Measurements from ENCODE around the gene SLC35D2. TPM values are rescaled to one million over a fixed set of nuclear protein-coding genes. Genes with fewer than 3 reads are reported as not detected.
A peak's percentile ranks its signal among the peaks of the same experiment; 100 is the strongest.

The SLC35D2 gene
- polyA plus RNA-seq, 1 donor from 2014 or later, result 0.07 TPM

DNA sequence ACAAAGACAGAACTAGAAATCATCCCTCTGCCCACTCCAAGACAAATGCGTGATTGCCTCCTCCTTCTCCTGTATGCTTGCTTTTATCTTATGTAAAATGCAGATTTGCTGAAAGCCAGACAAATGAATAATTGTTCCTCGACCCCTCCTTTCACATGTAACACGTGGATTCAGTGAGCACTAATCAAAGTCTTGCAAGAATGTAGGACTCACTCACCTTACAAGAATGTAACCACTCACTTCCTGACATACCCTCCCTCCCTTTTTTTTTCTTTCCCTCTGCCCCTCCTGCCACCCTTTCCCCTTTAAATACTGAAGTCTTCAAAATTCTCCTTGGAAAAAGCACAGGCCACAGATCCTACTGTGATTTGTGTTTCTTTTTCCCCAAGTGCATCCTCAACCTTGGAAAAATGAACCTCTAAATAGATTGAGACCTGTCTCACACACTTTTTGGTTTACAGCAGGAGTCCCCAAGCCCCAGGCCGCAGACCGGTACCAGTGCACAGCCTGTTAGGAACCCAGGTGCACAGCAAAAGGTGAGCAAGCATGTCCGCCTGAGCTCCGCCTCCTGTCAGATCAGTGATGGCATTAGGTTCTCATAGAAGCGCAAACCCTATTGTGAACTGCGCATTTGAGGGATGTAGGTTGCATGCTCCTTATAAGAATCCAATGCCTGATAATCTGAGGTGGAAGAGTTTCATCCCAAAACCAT, 52.1 kb downstream of the SLC35D2 start:
- H3K9me2 ChIP-seq (ENCODE audit: insufficient read depth, low read length), result no peaks in the 10 kb centered on the region
- no peak overlapping the region for H2AFZ ChIP-seq (ENCODE audit: low read depth, low read length)

GRCh38 chr9:96327694-96328352, 55.7 kb downstream of the SLC35D2 start:
- Histone ChIP-seq H3K27ac (ENCODE audit: low read length) (no peak overlapping the region), H2AFZ (ENCODE audit: low read depth, low read length) (no peak overlapping the region)
- TF ChIP-seq EZH2 (IDR thresholded peaks at IDR 0.05; ENCODE audit: borderline replicate concordance, insufficient read depth, low read length, poor library complexity, severe bottlenecking) (no peak), TAF1 (IDR thresholded peaks at IDR 0.05; ENCODE audit: low read depth) (no peak), RAD21 (conservative IDR thresholded peaks at IDR 0.05) (peak; percentile 75), SMC3 (conservative IDR thresholded peaks at IDR 0.05; ENCODE audit: poor library complexity) (peak; percentile 82), POLR2AphosphoS5 (IDR thresholded peaks at IDR 0.05) (no peak), EP300 (conservative IDR thresholded peaks at IDR 0.05; ENCODE audit: poor library complexity, severe bottlenecking) (no peak), CTCF (IDR thresholded peaks at IDR 0.05; ENCODE audit: poor library complexity, severe bottlenecking) (peak; percentile 79), MXI1 (conservative IDR thresholded peaks at IDR 0.05; ENCODE audit: poor library complexity, severe bottlenecking) (no peak)

More for the DNA sequence above, 52.1 kb downstream of the SLC35D2 start:
- Histone ChIP-seq H3K9me3 (ENCODE audit: low read length) (no peaks in the 10 kb centered on the region), H3K4me3 (ENCODE audit: low read length) (no peak overlapping the region), H3K27ac (ENCODE audit: low read length) (no peak overlapping the region), H3K36me3 (ENCODE audit: insufficient read depth, low read length) (no peaks in the 10 kb centered on the region), H3F3A (ENCODE audit: insufficient read depth, low read length, poor library complexity, severe bottlenecking) (no peaks in the 10 kb centered on the region), H3K79me2 (replicated peaks; ENCODE audit: insufficient read depth, low read length) (no peaks in the 10 kb centered on the region), H3K27me3 (ENCODE audit: insufficient read depth, low read depth, low read length) (no peaks in the 10 kb centered on the region), H4K20me1 (ENCODE audit: insufficient read depth) (no peaks in the 10 kb centered on the region), H3K4me2 (ENCODE audit: low read length) (no peak overlapping the region), H3K9ac (ENCODE audit: low read length) (no peak overlapping the region)
- no peak for TF ChIP-seq EZH2 (IDR thresholded peaks at IDR 0.05; ENCODE audit: borderline replicate concordance, insufficient read depth, low read length, poor library complexity, severe bottlenecking)
- no peak for TF ChIP-seq SMC3 (conservative IDR thresholded peaks at IDR 0.05; ENCODE audit: poor library complexity)
- no peak for TF ChIP-seq MXI1 (conservative IDR thresholded peaks at IDR 0.05; ENCODE audit: poor library complexity, severe bottlenecking)
- no peak for TF ChIP-seq RAD21 (conservative IDR thresholded peaks at IDR 0.05)
- no peak for TF ChIP-seq EP300 (conservative IDR thresholded peaks at IDR 0.05; ENCODE audit: poor library complexity, severe bottlenecking)
- TF ChIP-seq TAF1 (IDR thresholded peaks at IDR 0.05; ENCODE audit: low read depth), result no peak
- TF ChIP-seq, protein P1, sequence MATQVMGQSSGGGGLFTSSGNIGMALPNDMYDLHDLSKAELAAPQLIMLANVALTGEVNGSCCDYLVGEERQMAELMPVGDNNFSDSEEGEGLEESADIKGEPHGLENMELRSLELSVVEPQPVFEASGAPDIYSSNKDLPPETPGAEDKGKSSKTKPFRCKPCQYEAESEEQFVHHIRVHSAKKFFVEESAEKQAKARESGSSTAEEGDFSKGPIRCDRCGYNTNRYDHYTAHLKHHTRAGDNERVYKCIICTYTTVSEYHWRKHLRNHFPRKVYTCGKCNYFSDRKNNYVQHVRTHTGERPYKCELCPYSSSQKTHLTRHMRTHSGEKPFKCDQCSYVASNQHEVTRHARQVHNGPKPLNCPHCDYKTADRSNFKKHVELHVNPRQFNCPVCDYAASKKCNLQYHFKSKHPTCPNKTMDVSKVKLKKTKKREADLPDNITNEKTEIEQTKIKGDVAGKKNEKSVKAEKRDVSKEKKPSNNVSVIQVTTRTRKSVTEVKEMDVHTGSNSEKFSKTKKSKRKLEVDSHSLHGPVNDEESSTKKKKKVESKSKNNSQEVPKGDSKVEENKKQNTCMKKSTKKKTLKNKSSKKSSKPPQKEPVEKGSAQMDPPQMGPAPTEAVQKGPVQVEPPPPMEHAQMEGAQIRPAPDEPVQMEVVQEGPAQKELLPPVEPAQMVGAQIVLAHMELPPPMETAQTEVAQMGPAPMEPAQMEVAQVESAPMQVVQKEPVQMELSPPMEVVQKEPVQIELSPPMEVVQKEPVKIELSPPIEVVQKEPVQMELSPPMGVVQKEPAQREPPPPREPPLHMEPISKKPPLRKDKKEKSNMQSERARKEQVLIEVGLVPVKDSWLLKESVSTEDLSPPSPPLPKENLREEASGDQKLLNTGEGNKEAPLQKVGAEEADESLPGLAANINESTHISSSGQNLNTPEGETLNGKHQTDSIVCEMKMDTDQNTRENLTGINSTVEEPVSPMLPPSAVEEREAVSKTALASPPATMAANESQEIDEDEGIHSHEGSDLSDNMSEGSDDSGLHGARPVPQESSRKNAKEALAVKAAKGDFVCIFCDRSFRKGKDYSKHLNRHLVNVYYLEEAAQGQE (IDR thresholded peaks at IDR 0.05; ENCODE audit: borderline replicate concordance), result no peak
- TF ChIP-seq POLR2AphosphoS5 (IDR thresholded peaks at IDR 0.05), result no peak
- TF ChIP-seq CTCF (IDR thresholded peaks at IDR 0.05; ENCODE audit: poor library complexity, severe bottlenecking), result no peak

More at GRCh38 chr9:96327694-96328352, 55.7 kb downstream of the SLC35D2 start:
- Histone ChIP-seq H3K4me3 (ENCODE audit: low read length) (no peak overlapping the region), H3K9ac (ENCODE audit: low read length) (no peak overlapping the region), H3K9me2 (ENCODE audit: insufficient read depth, low read length) (no peaks in the 10 kb centered on the region), H4K20me1 (ENCODE audit: insufficient read depth) (no peaks in the 10 kb centered on the region), H3K36me3 (ENCODE audit: insufficient read depth, low read length) (no peaks in the 10 kb centered on the region), H3K9me3 (ENCODE audit: low read length) (no peaks in the 10 kb centered on the region), H3F3A (ENCODE audit: insufficient read depth, low read length, poor library complexity, severe bottlenecking) (no peaks in the 10 kb centered on the region), H3K4me2 (ENCODE audit: low read length) (no peak overlapping the region), H3K27me3 (ENCODE audit: insufficient read depth, low read depth, low read length) (no peaks in the 10 kb centered on the region), H3K79me2 (replicated peaks; ENCODE audit: insufficient read depth, low read length) (no peaks in the 10 kb centered on the region)
